ENCODE results near the gene TET3. TPM values are rescaled to one million over a fixed set of nuclear protein-coding genes. Genes with fewer than 3 reads are reported as not detected.

The TET3 gene
- total and polyA plus RNA-seq, 2 experiments from 2014 or later = 3.6 to 19.9 TPM

GRCh38 chr2:74007711-74008110 lies 23.0 kb downstream of the TET3 start:
- Mint-ChIP-seq H3K27ac (no peak overlapping the region), H3K4me3 (no peak overlapping the region; the same call in 2 of the 3 replicates), H3K9me3 (no peaks in the 10 kb centered on the region), H3K4me1 (peaks cover 68% of the 10 kb centered on the region), H3K36me3 (ENCODE audit: low read depth) (peaks cover 16% of the 10 kb centered on the region), H3K27me3 (ENCODE audit: insufficient read depth, low read depth, poor library complexity) (peaks cover 13% of the 10 kb centered on the region)
- Histone ChIP-seq H3K9me2 (ENCODE audit: insufficient read depth) (peaks cover 4% of the 10 kb centered on the region; the same call in 1 of the 2 replicates), H3K4me1 (ENCODE audit: insufficient read depth) (peaks cover 45% of the 10 kb centered on the region), H2AFZ (no peak overlapping the region), H3K27me3 (ENCODE audit: insufficient read depth) (no peaks in the 10 kb centered on the region), H3K79me2 (replicated peaks; ENCODE audit: insufficient read depth) (peaks cover 87% of the 10 kb centered on the region), H4K20me1 (replicated peaks; ENCODE audit: insufficient read depth) (peaks cover 30% of the 10 kb centered on the region), H3K4me3 (no peak overlapping the region), H3K27ac (ENCODE audit: low read depth) (no peak overlapping the region; the same call in 1 of the 2 replicates), H3F3A (replicated peaks; ENCODE audit: low read depth) (no peaks in the 10 kb centered on the region), H3K36me3 (ENCODE audit: insufficient read depth) (no peaks in the 10 kb centered on the region; the same call in 1 of the 2 replicates), H3K4me2 (no peak overlapping the region)
- ATAC-seq (no peak), DNase-seq (ENCODE audit: low spot score) (no peak)
- TF ChIP-seq REST (IDR thresholded peaks at IDR 0.05; ENCODE audit: unreplicated experiment) (no peak), ETS1 (IDR thresholded peaks at IDR 0.05) (no peak), ZNF331 (CRISPR knock-in tag; IDR thresholded peaks at IDR 0.05; ENCODE audit: low read depth) (no peak), POLR2AphosphoS5 (IDR thresholded peaks at IDR 0.05; ENCODE audit: low read depth) (no peak), CTCF (conservative IDR thresholded peaks at IDR 0.05; ENCODE audit: low read depth in 2 of 2) (no peak), CREB1 (CRISPR knock-in tag; IDR thresholded peaks at IDR 0.05; ENCODE audit: low read depth) (no peak), NANOG (IDR thresholded peaks at IDR 0.05; ENCODE audit: borderline replicate concordance) (no peak), ZNF114 (CRISPR knock-in tag; IDR thresholded peaks at IDR 0.05) (no peak), ZNF462 (CRISPR knock-in tag; IDR thresholded peaks at IDR 0.05) (no peak)
